NCI-H460 (cell line): Measurements from ENCODE around the gene ARL5A. TPM values are rescaled to one million over a fixed set of nuclear protein-coding genes. Genes with fewer than 3 reads are reported as not detected.
"Not testable (repeated sequence)": the region's sequence is repeated elsewhere in the genome, so short reads cannot be mapped to it uniquely, and the experiment has no call there.

Source experiments
- DNase-seq: peaks from one replicate; pipeline ENCODE4 v3.0.0-alpha.2; 2016; ENCODE audit warnings: low read depth; ENCODE audit errors: extremely low read depth
- total RNA-seq: library from RNA; depleted of rRNA; stranded (reverse); fragments of >200 nt; shearing (Covaris generic); gene quantifications from 2 replicates; pipeline ENCODE4 v1.2.3, GENCODE V29; 2014

ARL5A gene
- total RNA-seq, 1 experiment from 2014 or later, result 78.8 TPM

- no peak for DNase-seq
Measured at GRCh38 chr2:151799886-151800292, 28.3 kb downstream of the ARL5A start.

GRCh38 chr2:151796774-151797173 is 31.4 kb downstream of the ARL5A start:
- no peak for DNase-seq

DNA sequence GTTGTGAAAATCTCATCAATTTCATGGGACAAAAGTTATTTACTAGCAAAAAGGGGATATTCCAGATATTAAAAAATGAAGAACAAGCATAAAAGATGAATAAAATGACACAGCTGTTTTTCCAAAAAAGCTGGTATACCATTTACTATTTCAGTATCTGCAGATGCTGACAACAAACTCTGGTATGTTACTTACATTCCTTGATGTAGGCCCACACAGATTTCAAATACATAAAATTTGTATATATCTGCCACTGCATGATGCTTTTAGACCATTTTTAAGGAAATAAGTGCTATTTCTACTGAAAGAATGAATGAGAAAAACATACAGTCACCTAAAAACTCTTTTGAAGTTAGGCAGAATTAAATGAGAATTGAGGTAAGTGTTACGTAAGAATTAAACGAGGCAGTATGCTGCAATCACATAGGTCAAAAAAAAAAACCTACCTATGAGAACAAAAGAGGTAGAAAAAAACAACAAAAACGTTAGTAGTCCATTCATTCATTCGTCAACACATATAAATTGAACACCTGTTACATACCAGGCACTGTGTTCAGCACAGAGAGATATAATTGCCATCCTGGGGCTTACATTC is 32.5 kb downstream of the ARL5A start:
- DNase-seq, result no peak

DNA sequence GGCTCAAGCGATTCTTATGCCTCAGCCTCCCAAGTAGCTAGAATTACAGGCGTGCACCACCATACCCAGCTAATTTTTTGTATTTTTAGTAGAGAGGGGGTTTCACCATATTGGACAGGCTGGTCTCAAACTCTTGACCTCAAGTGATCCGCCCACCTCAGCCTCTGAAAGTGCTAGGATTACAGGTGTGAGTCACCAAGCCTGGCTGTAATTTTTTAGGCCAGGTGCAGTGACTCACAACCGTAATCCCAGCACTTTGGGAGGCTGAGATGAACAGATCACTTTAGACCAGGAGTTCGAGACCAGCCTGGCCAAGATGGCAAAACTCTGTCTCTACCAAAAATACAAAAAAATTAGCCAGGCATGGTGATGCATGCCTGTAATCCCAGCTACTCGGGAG is 33.8 kb downstream of the ARL5A start:
- DNase-seq, result not testable (repeated sequence)

DNA sequence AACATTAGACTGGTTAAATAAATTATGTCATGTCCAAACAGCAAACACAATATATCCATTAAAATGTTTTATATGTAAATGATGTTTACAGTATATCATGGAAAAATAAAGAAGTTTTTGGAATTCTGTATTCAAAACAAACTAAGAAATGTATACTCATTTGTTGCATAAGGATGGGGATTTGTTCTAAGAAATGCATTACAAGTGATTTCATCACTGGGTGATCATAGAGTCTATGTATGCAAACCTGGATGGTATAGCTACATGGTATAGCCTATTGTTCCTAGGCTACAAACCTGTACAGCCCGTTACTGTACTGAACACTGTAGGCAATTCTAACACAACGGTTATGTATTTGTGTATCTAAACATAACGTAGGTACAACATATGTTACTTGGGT is 35.1 kb downstream of the ARL5A start:
- no peak for DNase-seq

DNA sequence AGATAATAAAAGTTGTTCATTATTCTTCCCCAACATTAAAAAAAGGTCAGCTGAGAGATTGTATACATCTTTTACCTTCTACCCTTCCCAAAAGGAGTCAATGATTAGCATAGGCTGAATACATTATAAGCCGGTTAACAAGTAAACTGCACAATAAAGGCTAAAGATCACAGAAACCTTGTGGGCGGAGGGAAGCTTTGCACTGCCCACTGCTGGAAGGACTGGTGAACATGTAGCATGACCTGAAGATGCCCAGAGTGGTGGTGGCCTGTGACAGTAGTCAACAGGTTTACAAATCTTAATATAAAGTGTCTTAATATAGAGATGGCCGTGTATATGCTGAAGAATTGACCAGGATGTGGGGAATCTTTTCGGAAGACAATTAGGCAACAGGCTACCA is 35.6 kb downstream of the ARL5A start:
- DNase-seq, result no peak

- no peak for DNase-seq
Measured at GRCh38 chr2:151791545-151791944, 36.7 kb downstream of the ARL5A start.

DNA sequence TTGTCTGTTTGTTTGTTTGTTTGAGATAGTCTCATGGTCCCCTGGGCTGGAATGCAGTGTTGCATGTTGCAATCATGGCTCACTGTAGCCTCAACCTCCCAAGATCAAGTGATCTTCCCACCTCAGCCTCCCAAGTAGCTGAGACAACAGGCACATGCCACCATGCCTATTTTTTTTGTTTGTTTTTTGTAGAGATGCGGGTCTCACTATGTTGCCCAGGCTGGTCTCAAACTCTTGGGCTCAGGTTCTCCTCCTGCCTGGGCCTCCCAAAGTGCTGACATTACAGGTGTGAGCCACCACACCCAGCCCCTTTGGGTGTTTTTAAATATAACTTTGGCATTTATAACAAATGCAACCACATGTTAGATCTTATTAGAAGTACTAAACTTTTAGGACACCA is 37.5 kb downstream of the ARL5A start:
- DNase-seq, result no peak

- no peak for DNase-seq
Measured at GRCh38 chr2:151789055-151789834, 39.0 kb downstream of the ARL5A start.

GRCh38 chr2:151786483-151786882 is 41.7 kb downstream of the ARL5A start:
- no peak for DNase-seq

DNA sequence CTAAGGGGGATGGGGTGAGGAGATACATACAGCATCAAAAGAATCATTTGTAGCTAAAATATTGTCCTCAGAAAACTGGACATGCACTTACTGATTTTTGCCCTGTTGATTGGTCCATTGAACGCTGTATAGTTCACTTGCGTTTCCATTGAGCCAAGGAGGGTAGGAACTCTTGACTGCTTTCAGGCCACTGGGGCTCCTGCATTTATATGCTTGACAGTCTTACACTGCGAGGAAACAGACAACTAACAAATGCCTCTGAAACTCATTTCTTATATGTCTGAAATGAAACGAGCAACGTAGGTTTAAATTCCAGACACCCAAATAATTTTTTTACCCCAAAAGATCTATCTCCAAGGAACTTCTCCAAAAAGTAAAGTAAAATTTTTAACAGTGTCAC is 42.1 kb downstream of the ARL5A start:
- no peak for DNase-seq

DNA sequence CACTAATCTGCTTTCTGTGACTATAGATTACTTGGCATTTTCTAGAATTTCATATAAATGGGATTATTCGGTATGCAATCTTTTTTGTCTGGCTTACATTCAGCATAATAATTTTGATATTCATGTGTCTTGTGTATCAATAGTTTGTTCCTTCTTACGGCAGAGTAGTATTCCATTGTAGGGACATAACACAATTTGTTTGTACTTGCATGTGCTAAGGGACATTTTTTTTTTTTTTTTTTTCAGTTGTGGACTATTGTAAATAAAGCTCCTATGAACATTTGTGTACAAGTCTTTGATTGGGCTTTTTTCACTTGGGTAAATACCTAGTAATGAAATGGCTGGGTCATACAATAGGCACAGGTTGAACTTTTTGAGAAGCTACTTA is 45.1 kb downstream of the ARL5A start:
- DNase-seq, result no peak

DNA sequence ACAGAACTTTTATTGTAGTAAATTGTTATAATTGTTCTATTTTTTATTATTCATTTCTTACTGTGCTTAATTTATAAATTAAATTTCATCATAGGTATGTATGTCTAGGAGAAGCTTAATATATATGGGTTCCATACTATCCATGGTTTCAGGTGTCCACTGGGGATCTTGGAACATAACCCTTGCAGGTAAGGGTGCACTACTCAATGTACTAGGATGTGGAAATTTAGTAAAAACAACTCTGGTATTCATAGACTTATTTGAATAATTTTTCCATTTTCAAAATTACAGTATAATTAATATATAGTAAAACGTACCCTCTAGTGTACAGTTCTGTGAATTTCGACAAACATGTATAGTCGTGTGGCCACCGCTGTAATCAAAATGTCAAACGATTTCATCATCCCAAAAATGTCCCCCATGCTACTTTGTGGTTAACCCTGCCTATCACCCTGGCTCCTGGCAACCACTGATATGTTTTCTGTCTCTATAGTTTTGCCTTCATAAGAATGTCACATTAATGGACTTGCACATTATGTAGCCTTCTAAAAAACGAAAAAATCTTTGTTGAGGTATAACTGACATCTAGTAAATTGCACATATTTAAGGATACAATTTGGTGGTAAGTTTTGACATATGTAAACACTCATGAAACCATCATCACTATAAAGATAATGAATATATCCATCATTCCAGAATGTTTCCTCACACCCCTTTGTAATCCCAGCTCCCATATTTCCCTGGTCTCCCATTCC is 45.7 kb downstream of the ARL5A start:
- DNase-seq, result no peak

- no peak for DNase-seq
Measured at GRCh38 chr2:151781642-151782041, 46.6 kb downstream of the ARL5A start.

DNA sequence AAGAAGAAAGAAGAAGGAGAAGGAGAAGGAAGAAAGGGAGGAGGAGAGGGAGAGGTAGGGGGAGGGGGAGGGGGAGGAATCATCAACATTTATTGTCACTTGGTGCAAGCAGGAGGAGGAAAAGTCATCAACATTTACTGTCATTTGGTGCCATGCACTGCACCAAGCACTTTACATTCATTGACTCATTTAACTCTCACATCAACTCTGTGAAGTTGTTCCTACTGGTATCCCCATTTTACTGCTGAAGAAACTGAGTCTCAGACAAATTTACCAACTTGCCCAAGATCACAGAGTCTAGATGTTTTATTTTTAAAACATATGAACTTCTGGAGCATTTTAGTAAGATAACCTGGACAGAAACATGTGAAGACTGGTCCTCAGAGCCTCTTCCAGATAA is 47.3 kb downstream of the ARL5A start:
- no peak for DNase-seq

- DNase-seq, result no peak
Measured at GRCh38 chr2:151777935-151778334, 50.3 kb downstream of the ARL5A start.

DNA sequence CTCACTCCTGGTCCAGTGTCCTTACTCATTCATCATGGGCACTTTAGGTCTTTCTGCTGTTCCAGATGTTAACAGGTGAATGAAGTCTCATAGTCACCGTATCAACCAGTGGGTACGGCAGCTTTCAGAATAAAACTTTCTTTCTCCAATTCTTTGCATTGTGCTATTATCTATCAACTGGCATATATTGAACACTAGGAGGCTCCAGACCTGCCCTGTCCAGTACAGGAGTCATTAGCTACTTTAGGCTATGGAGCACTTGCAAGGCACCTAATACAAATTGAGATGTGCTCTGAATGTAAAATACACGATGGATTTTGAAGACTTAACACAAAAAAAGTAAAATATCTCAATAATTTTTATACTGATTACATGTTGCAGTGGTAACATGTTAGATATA is 50.7 kb downstream of the ARL5A start:
- no peak for DNase-seq

GRCh38 chr2:151776367-151776766 is 51.9 kb downstream of the ARL5A start:
- DNase-seq, result no peak

- DNase-seq, result no peak
Measured at GRCh38 chr2:151775057-151775740, 53.0 kb downstream of the ARL5A start.

GRCh38 chr2:151774506-151774905 is 53.7 kb downstream of the ARL5A start:
- DNase-seq, result no peak
